ENCODE results near the gene ZNF107.
"Not testable (repeated sequence)": the region's sequence is repeated elsewhere in the genome, so short reads cannot be mapped to it uniquely, and the experiment has no call there.

ZNF107 gene

GRCh38 chr7:64736575-64736974 is 70.6 kb downstream of the ZNF107 start:
- no peak for TF ChIP-seq CTCF (IDR thresholded peaks at IDR 0.05; ENCODE audit: unreplicated experiment in 3 of 3)
- no peak overlapping the region for H3K27ac Mint-ChIP-seq
- H3K27me3 Mint-ChIP-seq (ENCODE audit: low read depth), result no peaks in the 10 kb centered on the region
- H3K4me3 Mint-ChIP-seq, result no peak overlapping the region
- peaks cover 15% of the 10 kb centered on the region for H3K9me3 Mint-ChIP-seq
- no peaks in the 10 kb centered on the region for H3K4me1 Mint-ChIP-seq
- H3K36me3 Mint-ChIP-seq (ENCODE audit: low read depth), result no peaks in the 10 kb centered on the region

GRCh38 chr7:64738403-64738802 is 72.5 kb downstream of the ZNF107 start:
- H3K9me3 Mint-ChIP-seq, result peaks cover 22% of the 10 kb centered on the region
- not testable (repeated sequence) for H3K4me1 Mint-ChIP-seq; H3K4me3 Mint-ChIP-seq; H3K36me3 Mint-ChIP-seq (ENCODE audit: low read depth); H3K27me3 Mint-ChIP-seq (ENCODE audit: low read depth); H3K27ac Mint-ChIP-seq

GRCh38 chr7:64738953-64739352 is 73.0 kb downstream of the ZNF107 start:
- H3K9me3 Mint-ChIP-seq, result peaks cover 18% of the 10 kb centered on the region
- not testable (repeated sequence) for H3K4me3 Mint-ChIP-seq; H3K4me1 Mint-ChIP-seq; H3K36me3 Mint-ChIP-seq (ENCODE audit: low read depth); H3K27me3 Mint-ChIP-seq (ENCODE audit: low read depth); H3K27ac Mint-ChIP-seq

- H3K36me3 Mint-ChIP-seq (ENCODE audit: low read depth), result no peaks in the 10 kb centered on the region
These were observed 78.7 kb downstream of the ZNF107 start for GRCh38 chr7:64744680-64745079.

GRCh38 chr7:64747802-64748201 is 81.9 kb downstream of the ZNF107 start:
- H3K36me3 Mint-ChIP-seq (ENCODE audit: low read depth), result no peaks in the 10 kb centered on the region
- no peaks in the 10 kb centered on the region for H3K4me1 Mint-ChIP-seq
- H3K27me3 Mint-ChIP-seq (ENCODE audit: low read depth), result no peaks in the 10 kb centered on the region
- TF ChIP-seq CTCF (IDR thresholded peaks at IDR 0.05; ENCODE audit: unreplicated experiment in 3 of 3), result no peak
- peaks cover 20% of the 10 kb centered on the region for H3K9me3 Mint-ChIP-seq
- no peak overlapping the region for H3K4me3 Mint-ChIP-seq
- H3K27ac Mint-ChIP-seq, result no peak overlapping the region

More at GRCh38 chr7:64744680-64745079, 78.7 kb downstream of the ZNF107 start:
- no peaks in the 10 kb centered on the region for H3K27me3 Mint-ChIP-seq (ENCODE audit: low read depth)
- no peak overlapping the region for H3K27ac Mint-ChIP-seq
- peaks cover 24% of the 10 kb centered on the region for H3K9me3 Mint-ChIP-seq
- H3K4me3 Mint-ChIP-seq, result no peak overlapping the region
- TF ChIP-seq CTCF (IDR thresholded peaks at IDR 0.05; ENCODE audit: unreplicated experiment in 3 of 3), result no peak
- H3K4me1 Mint-ChIP-seq, result no peaks in the 10 kb centered on the region

- Mint-ChIP-seq H3K36me3 (ENCODE audit: low read depth) (no peaks in the 10 kb centered on the region), H3K9me3 (peaks cover 16% of the 10 kb centered on the region), H3K27me3 (ENCODE audit: low read depth) (no peaks in the 10 kb centered on the region), H3K27ac (no peak overlapping the region), H3K4me1 (no peaks in the 10 kb centered on the region), H3K4me3 (no peak overlapping the region)
- TF ChIP-seq CTCF (IDR thresholded peaks at IDR 0.05; ENCODE audit: unreplicated experiment in 3 of 3), result no peak
These were observed 87.1 kb downstream of the ZNF107 start for GRCh38 chr7:64753032-64753431.

GRCh38 chr7:64755865-64756264 is 89.9 kb downstream of the ZNF107 start:
- peaks cover 16% of the 10 kb centered on the region for H3K9me3 Mint-ChIP-seq
- no peaks in the 10 kb centered on the region for H3K4me1 Mint-ChIP-seq
- H3K4me3 Mint-ChIP-seq, result no peak overlapping the region
- no peaks in the 10 kb centered on the region for H3K36me3 Mint-ChIP-seq (ENCODE audit: low read depth)
- H3K27me3 Mint-ChIP-seq (ENCODE audit: low read depth), result no peaks in the 10 kb centered on the region
- no peak for TF ChIP-seq CTCF (IDR thresholded peaks at IDR 0.05; ENCODE audit: unreplicated experiment in 3 of 3)
- H3K27ac Mint-ChIP-seq, result no peak overlapping the region
